ENCODE results near the gene OPRL1.

OPRL1 gene

DNA sequence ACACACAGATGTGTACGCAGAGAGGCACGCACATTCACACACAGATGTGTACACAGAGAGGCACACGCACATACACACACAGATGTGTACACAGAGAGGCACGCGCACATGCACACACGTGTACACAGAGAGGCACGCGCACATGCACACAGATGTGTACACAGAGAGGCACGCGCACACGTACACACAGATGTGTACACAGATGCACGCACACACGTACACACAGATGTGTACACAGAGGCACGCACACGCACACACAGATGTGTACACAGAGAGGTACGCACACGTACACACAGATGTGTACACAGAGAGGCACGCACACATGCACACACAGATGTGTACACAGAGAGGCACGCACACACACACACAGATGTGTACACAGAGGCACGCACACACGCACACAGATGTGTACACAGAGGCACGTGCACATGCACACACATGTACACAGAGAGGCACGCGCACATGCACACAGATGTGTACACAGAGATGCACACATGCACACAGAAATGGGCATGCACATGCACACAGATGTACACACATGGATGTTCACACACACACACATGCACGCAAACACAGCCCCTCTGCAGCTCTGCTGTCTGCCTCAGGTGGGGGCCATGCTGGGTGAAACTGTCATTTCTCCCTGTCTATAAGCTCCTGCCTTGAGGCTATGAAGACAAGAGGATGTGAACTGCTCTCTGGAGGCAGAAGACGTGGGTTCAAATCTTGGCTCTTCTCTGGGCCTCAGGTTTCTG is 70.1 kb downstream of the OPRL1 start:
- Histone ChIP-seq H3K36me3 (ENCODE audit: control insufficient read depth in 2 of 2, insufficient read depth in 1 of 2, low read length in 2 of 2) (no peaks in the 10 kb centered on the region), H3K9me3 (ENCODE audit: control insufficient read depth, insufficient read depth, low read depth, low read length) (no peaks in the 10 kb centered on the region), H3K27ac (ENCODE audit: extremely low read depth, low read depth, low read length) (no peak overlapping the region), H3K4me3 (ENCODE audit: low read depth, low read length) (no peak overlapping the region), H3K4me1 (ENCODE audit: control insufficient read depth, insufficient read depth, low read length) (no peaks in the 10 kb centered on the region)
- CTCF ChIA-PET: interaction anchor here (1.6 kb wide), 1 partner anchor 12 kb away, joined by 5 read pairs; no protein-coding TSS in a partner anchor
- POLR2A ChIA-PET: no interaction called here
- TF ChIP-seq MZF1 (tag by site-specific recombination; IDR thresholded peaks at IDR 0.05; ENCODE audit: borderline replicate concordance): no peak
- TF ChIP-seq RBAK (tag by site-specific recombination; IDR thresholded peaks at IDR 0.05): no peak
- no peak for TF ChIP-seq PRDM1 (tag by site-specific recombination; IDR thresholded peaks at IDR 0.05)
- TF ChIP-seq GLIS2 (tag by site-specific recombination; IDR thresholded peaks at IDR 0.05): no peak
- TF ChIP-seq YY1 (tag by site-specific recombination; IDR thresholded peaks at IDR 0.05): no peak
- no peak for TF ChIP-seq ZNF416 (tag by site-specific recombination; IDR thresholded peaks at IDR 0.05)
- no peak for TF ChIP-seq ZNF514 (tag by site-specific recombination; IDR thresholded peaks at IDR 0.05)
- TF ChIP-seq ZNF274 (IDR thresholded peaks at IDR 0.05; ENCODE audit: low read length): no peak
- no peak for TF ChIP-seq ZNF274 (tag by site-specific recombination; IDR thresholded peaks at IDR 0.05; ENCODE audit: borderline replicate concordance)
- TF ChIP-seq GFI1B (tag by site-specific recombination; IDR thresholded peaks at IDR 0.05): no peak
- no peak for TF ChIP-seq ZNF555 (tag by site-specific recombination; conservative IDR thresholded peaks at IDR 0.05)
- no peak for TF ChIP-seq ZNF701 (tag by site-specific recombination; IDR thresholded peaks at IDR 0.05)
- TF ChIP-seq ZFHX2 (tag by site-specific recombination; conservative IDR thresholded peaks at IDR 0.05): no peak
- no peak for TF ChIP-seq ZNF184 (tag by site-specific recombination; IDR thresholded peaks at IDR 0.05)
- no peak for TF ChIP-seq ZNF433 (tag by site-specific recombination; IDR thresholded peaks at IDR 0.05; ENCODE audit: low read depth)
- TF ChIP-seq ZNF776 (tag by site-specific recombination; IDR thresholded peaks at IDR 0.05; ENCODE audit: borderline replicate concordance): no peak
- TF ChIP-seq, protein P1, sequence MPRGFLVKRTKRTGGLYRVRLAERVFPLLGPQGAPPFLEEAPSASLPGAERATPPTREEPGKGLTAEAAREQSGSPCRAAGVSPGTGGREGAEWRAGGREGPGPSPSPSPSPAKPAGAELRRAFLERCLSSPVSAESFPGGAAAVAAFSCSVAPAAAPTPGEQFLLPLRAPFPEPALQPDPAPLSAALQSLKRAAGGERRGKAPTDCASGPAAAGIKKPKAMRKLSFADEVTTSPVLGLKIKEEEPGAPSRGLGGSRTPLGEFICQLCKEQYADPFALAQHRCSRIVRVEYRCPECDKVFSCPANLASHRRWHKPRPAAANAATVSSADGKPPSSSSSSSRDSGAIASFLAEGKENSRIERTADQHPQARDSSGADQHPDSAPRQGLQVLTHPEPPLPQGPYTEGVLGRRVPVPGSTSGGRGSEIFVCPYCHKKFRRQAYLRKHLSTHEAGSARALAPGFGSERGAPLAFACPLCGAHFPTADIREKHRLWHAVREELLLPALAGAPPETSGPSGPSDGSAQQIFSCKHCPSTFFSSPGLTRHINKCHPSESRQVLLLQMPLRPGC (tag by site-specific recombination; IDR thresholded peaks at IDR 0.05): no peak
- TF ChIP-seq ZNF561 (tag by site-specific recombination; IDR thresholded peaks at IDR 0.05; ENCODE audit: borderline replicate concordance): no peak
- no peak for TF ChIP-seq ZNF658 (tag by site-specific recombination; IDR thresholded peaks at IDR 0.05)

Data from HEK293 (cell line).